Gastrocnemius medialis (tissue), 4 donors: ENCODE results near the gene PLA2G2E. TPM values are rescaled to one million over a fixed set of nuclear protein-coding genes. Genes with fewer than 3 reads are reported as not detected.

Experiments
- ATAC-seq, 2 donors: fragments of 150-250 bp; one replicate each; pipeline ENCODE4 v1.9.1; 2016
- DNase-seq, 2 donors: peaks; one replicate each; pipeline ENCODE4 v3.0.0-alpha.2; 2019
- H3K27ac ChIP-seq, 4 donors: fragments of 200-600 bp; sonication (generic); 1 replicate in 1 of 4; 2 replicates in 3 of 4; pipeline ENCODE4 v1.5.1; 2016 to 2018; ENCODE audit warnings: mild to moderate bottlenecking in 2 of 4, moderate library complexity in 1 of 4
- H3K27me3 ChIP-seq, 3 donors: fragments of 200-600 bp; sonication (generic) in 2 of 3; 1 replicate in 1 of 3; 2 replicates in 2 of 3; pipeline versions ENCODE4 v1.5.1 to v1.6.0; 2016 to 2019; ENCODE audit warnings: mild to moderate bottlenecking in 1 of 3, moderate library complexity in 1 of 3
- H3K36me3 ChIP-seq, 2 donors: fragments of 200-600 bp; sonication (generic) in 1 of 2; one replicate each; pipeline ENCODE4 v1.5.1; 2017 to 2018
- H3K4me1 ChIP-seq, 2 donors: fragments of 200-600 bp; sonication (generic) in 1 of 2; one replicate each; pipeline ENCODE4 v1.5.1; 2016 to 2017; ENCODE audit warnings: mild to moderate bottlenecking in 2 of 2
- H3K4me3 ChIP-seq, 4 donors: fragments of 200-600 bp; sonication (generic) in 3 of 4; 1 replicate in 1 of 4; 2 replicates in 3 of 4; pipeline ENCODE4 v1.5.1; 2016 to 2019; ENCODE audit warnings: mild to moderate bottlenecking in 2 of 4
- H3K9me3 ChIP-seq, 3 donors: fragments of 200-600 bp; sonication (generic) in 2 of 3; 1 replicate in 1 of 3; 2 replicates in 2 of 3; pipeline ENCODE4 v1.5.1; 2016 to 2019
- CTCF ChIP-seq, 5 experiments: fragments of 450-650 bp in 3 of 5; fragments of 200-600 bp in 2 of 5; sonication (generic) in 2 of 5; IDR thresholded peaks in 4 of 5; conservative IDR thresholded peaks in 1 of 5; 1 replicate in 4 of 5; 2 replicates in 1 of 5; pipeline ENCODE4 v1.5.1; 2016 to 2019; ENCODE audit warnings: antibody characterized with exemption in 5 of 5, mild to moderate bottlenecking in 3 of 5, moderate library complexity in 3 of 5
- POLR2A ChIP-seq, 2 donors: fragments of 450-650 bp; IDR thresholded peaks; one replicate each; pipeline ENCODE4 v1.6.1; 2017; ENCODE audit warnings: antibody characterized with exemption in 2 of 2, mild to moderate bottlenecking in 2 of 2, moderate library complexity in 2 of 2
- in situ Hi-C, 4 donors: fragments of 200-750 bp; cut with MboI; loops; one replicate each; pipeline versions ENCODE4 v1.15.0 to v1.8.0; 2017; ENCODE audit warnings: low sequenced_read_pairs in 4 of 4
- intact Hi-C: fragments of 100-400 bp; cut with DNase I; formaldehyde crosslinking; loops from one replicate; pipeline ENCODE4 v1.15.1; 2023; ENCODE audit warnings: low total_unique reads
- total RNA-seq, 4 donors: library from RNA; depleted of rRNA; stranded (reverse); fragments of >200 nt; gene quantifications; one replicate each; pipeline versions ENCODE4 v1.1.0 to v1.2.3, GENCODE V29; 2016

Gene PLA2G2E
- total RNA-seq, 4 donors from 2014 or later: not detected

DNA sequence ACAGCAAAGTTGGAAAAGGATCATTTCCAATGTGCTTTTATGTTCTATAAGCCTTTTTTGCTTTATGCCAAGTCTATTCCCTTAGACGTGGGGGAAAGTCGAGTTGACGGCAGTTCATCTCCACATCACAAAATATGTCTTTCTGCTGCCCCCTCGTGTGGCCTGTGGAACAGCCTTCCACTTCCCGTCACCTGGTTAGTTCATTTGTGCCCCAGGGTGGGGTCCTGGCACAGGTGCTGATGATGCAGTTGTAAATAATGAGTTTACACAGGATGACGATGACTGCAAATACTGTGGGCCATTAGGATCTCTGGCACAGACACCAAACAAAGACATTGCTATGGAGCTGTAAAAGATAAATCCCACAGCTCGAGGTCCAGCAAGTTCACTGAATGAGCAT, 51.2 kb downstream of the PLA2G2E start:
- no peaks in the 10 kb centered on the region for H3K27me3 ChIP-seq
- DNase-seq (no peak), ATAC-seq (no peak)
- no peak for TF ChIP-seq POLR2A (IDR thresholded peaks at IDR 0.05)
- no peak for TF ChIP-seq CTCF (IDR thresholded peaks at IDR 0.05 in 4 of 5, conservative IDR thresholded peaks at IDR 0.05 in 1 of 5)
- intact Hi-C loops (no loop called here), in situ Hi-C loops (no loop called here)
- H3K4me1 ChIP-seq: peaks cover 0 to 3% of the 10 kb centered on the region in 2 donors
- H3K27ac ChIP-seq: no peak overlapping the region
- no peaks in the 10 kb centered on the region for H3K9me3 ChIP-seq
- H3K36me3 ChIP-seq: no peaks in the 10 kb centered on the region
- H3K4me3 ChIP-seq: no peak overlapping the region

Other genes starting within 250 kb of the PLA2G2E start
- gene TMCO4, start 123.7 kb downstream of the PLA2G2E start, total RNA-seq: 1 to 10 TPM in 3 of 4 donors, under 1 TPM in 1; 0.95 to 3.9 (median 2.4) TPM
- gene RNF186, start 108.3 kb downstream of the PLA2G2E start, total RNA-seq: under 1 TPM in 1 of 4 donors, not detected in 3; 0.24 TPM
- 1 to 10 TPM; 3.3 to 7.9 (median 4.4) TPM for gene OTUD3, start 41.2 kb downstream of the PLA2G2E start, total RNA-seq
- gene PLA2G2A, start 56.0 kb upstream of the PLA2G2E start, total RNA-seq: 10 to 100 TPM in 2 of 4 donors, 1 to 10 TPM in 2; 6.2 to 19.3 (median 13.6) TPM
- not detected for gene PLA2G5, start 146.6 kb upstream of the PLA2G2E start, total RNA-seq
- not detected for gene PLA2G2D, start 195.9 kb upstream of the PLA2G2E start, total RNA-seq
- gene PLA2G2F, start 215.7 kb upstream of the PLA2G2E start, total RNA-seq: not detected